Lower leg skin (tissue), 3 donors: ENCODE data around the gene SULT2B1.

Source experiments
- POLR2A ChIP-seq, 2 donors: fragments of 450-650 bp; IDR thresholded peaks; one replicate each; pipeline ENCODE4 v1.6.1; 2016 to 2017; ENCODE audit warnings: antibody characterized with exemption in 2 of 2, mild to moderate bottlenecking in 1 of 2, moderate library complexity in 1 of 2
- TF ChIP-seq, protein P1 (sequence below), 3 donors: fragments of 450-650 bp; IDR thresholded peaks; one replicate each; pipeline ENCODE4 v1.5.1; 2016; ENCODE audit warnings: antibody characterized with exemption in 3 of 3, mild to moderate bottlenecking in 3 of 3, moderate library complexity in 2 of 3

DNA sequence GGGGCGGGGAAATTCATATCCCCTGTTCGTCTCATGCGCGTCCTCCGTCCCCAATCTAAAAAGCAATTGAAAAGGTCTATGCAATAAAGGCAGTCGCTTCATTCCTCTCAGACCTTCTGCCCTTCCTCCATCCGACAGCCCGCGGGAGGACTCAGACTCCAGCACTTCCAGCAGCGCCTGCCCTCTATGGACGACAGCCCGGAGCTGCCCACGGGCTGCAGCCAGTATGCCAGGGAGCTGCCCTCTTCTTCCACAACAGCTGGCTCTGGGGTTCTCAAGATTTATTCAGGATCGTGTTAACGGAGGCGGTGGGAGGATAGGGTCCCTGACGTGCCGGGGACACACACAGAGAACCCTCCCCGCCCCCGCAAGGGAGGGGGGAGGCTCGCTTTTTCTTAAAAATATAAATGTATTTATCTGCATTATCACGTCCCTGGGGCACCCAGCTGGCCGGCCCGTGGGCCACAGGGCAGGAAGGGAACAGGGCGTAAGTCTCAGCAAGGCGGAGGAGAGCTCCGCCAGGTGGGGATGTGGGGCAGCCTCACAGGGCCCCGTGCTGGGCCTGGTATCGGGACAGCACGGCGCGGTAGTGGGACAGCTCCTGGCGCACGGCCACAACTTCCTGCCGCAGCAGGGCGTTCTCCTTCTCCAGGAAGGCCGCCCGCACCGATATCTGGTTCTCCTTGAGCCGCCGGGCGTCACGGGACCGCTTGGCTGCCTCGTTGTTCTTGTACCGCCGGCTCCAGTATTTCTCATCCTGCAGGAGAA is 78.5 kb downstream of the SULT2B1 start:
- TF ChIP-seq, protein P1, sequence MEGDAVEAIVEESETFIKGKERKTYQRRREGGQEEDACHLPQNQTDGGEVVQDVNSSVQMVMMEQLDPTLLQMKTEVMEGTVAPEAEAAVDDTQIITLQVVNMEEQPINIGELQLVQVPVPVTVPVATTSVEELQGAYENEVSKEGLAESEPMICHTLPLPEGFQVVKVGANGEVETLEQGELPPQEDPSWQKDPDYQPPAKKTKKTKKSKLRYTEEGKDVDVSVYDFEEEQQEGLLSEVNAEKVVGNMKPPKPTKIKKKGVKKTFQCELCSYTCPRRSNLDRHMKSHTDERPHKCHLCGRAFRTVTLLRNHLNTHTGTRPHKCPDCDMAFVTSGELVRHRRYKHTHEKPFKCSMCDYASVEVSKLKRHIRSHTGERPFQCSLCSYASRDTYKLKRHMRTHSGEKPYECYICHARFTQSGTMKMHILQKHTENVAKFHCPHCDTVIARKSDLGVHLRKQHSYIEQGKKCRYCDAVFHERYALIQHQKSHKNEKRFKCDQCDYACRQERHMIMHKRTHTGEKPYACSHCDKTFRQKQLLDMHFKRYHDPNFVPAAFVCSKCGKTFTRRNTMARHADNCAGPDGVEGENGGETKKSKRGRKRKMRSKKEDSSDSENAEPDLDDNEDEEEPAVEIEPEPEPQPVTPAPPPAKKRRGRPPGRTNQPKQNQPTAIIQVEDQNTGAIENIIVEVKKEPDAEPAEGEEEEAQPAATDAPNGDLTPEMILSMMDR (IDR thresholded peaks at IDR 0.05): no peak
- TF ChIP-seq POLR2A (IDR thresholded peaks at IDR 0.05): no peak
